Keratinocyte (primary cell): Measurements from ENCODE around the gene KLHL1.

Experiments
- CTCF ChIP-seq, 3 experiments: IDR thresholded peaks in 1 of 3; conservative IDR thresholded peaks in 1 of 3; optimal IDR thresholded peaks in 1 of 3; 2 replicates in 2 of 3; 3 replicates in 1 of 3; pipeline versions ENCODE3 to v1.5.1; 2011; ENCODE audit warnings: low read length in 3 of 3, mild to moderate bottlenecking in 3 of 3, moderate library complexity in 2 of 3, control low read depth in 1 of 3, inconsistent platforms in 1 of 3; ENCODE audit not compliant: insufficient read depth in 2 of 3; ENCODE audit errors: extremely low read depth in 1 of 3
- EZH2 ChIP-seq: IDR thresholded peaks from one replicate; pipeline ENCODE4 v1.6.1; 2012; ENCODE audit warnings: inconsistent platforms, mild to moderate bottlenecking, low read length, moderate library complexity

GRCh38 chr13:69796256-69796655 lies 312.0 kb downstream of the KLHL1 start:
- TF ChIP-seq CTCF (optimal IDR thresholded peaks at IDR 0.05 in 1 of 3, IDR thresholded peaks at IDR 0.05 in 1 of 3, conservative IDR thresholded peaks at IDR 0.05 in 1 of 3; ENCODE audit: extremely low read depth in 1 of 3, insufficient read depth in 2 of 3, low read length in 3 of 3) (no peak), EZH2 (no peak)
